ENCODE data around the gene EHF.

Gene EHF

DNA sequence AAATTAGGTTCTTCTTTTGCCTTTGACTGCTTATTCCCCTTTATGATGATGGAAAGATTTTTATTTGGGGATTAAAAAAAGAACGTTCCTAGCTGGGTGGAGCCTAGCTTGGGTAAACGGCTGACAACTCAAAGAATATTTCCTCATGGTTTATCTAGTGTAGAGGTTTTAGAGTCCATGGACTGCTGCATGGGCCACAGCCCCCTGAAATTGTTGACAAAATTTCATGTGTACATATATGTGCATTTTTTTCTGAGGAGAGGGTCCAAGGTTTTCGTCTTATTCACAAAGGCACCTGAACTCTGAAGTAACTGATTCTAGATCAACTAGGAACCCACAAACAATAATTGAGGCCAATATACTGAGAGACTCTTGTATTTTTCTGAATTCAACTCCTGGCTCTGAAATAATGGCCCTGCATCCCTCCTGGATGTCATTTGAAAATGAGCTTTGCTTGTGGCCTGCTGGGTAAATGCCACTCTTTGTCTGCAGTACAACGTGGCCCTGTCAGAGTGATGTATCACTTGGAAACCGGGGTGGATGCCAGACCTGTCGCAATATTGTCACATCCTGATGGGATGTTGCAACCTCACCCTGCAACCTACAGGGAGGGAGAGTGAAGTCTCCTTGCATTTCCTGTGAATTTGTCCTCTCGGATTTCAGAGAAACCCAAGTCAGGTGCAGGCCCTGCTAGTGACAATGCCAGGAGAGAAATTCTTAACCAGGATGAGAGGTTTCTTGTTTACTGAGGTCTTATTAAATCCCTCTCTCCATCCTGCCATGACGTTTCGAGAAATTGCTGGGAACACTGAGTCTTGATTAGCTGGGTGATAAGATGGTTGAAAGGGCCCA, 33.8 kb downstream of the EHF start:
- H3K27ac ChIP-seq, result peak overlapping the region in 18 of 21 experiments; percentile 8 to 74 (median 53)
- H3K4me3 ChIP-seq, result no peak overlapping the region

DNA sequence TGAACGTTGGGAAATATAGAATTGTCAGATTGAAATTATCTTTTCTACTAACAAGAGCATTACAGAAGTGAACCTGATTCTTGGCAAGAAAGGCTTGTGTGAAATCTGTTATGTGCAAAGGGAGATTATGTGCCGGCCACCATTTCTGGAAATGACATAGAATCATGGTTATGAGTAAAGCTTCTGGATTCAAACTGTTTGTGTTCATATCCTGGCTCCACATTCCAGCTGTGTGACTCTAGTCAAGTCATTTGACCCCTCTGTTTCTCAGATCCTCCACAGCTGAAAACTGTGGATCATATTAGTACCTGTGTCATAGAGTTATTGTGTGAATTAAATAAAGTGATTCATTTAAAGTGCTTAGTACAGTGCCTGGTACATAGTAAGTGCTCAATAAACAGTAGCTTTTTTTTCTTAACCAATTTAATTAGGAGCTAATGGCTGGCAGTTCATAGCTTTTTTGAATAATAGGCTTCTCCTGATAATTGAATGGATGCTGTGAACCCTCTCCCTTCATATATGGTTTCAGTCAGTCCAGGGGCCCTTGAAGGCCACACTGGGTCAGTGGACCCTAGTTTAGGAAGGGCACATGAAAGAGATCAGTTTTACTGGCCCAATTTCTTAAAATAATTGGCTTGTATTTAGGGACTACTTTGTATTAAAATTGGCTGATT, 34.6 kb downstream of the EHF start:
- Histone ChIP-seq H3K4me3 (no peak overlapping the region), H3K27ac (peak overlapping the region in 11 of 21 experiments; percentile 1 to 61 (median 28))

DNA sequence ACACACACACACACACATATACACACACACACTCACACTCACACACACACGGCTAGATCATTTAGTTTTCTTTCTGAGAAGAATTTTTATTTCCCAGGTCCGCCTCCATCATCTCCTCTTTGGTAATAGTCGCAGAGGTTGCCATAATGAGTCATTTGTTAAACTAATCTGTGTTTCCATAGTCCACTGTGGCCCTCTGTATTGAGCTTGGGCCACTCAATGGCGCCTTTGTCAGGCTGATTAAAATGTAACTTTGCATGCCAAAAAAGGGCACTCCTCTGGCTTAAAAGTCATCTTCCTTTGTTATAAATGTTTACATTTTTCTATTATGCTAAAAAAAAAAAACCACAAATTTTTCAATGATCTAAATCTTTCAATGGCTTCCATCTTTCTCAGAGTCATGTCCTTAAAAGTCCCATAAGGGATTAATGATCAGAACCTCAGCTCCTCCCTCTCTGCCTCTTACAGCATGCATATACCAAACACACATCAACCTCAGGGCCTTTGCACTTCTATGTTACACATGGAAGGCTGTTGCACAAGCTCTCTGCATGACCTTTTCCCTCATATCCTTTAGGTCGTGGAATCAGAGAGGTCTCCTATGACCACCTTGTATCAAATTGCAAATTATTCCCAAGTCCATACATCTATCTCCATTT, 35.3 kb downstream of the EHF start:
- Histone ChIP-seq H3K27ac (peak overlapping the region in 2 of 21 experiments; percentile 20 to 40), H3K4me3 (no peak overlapping the region)

DNA sequence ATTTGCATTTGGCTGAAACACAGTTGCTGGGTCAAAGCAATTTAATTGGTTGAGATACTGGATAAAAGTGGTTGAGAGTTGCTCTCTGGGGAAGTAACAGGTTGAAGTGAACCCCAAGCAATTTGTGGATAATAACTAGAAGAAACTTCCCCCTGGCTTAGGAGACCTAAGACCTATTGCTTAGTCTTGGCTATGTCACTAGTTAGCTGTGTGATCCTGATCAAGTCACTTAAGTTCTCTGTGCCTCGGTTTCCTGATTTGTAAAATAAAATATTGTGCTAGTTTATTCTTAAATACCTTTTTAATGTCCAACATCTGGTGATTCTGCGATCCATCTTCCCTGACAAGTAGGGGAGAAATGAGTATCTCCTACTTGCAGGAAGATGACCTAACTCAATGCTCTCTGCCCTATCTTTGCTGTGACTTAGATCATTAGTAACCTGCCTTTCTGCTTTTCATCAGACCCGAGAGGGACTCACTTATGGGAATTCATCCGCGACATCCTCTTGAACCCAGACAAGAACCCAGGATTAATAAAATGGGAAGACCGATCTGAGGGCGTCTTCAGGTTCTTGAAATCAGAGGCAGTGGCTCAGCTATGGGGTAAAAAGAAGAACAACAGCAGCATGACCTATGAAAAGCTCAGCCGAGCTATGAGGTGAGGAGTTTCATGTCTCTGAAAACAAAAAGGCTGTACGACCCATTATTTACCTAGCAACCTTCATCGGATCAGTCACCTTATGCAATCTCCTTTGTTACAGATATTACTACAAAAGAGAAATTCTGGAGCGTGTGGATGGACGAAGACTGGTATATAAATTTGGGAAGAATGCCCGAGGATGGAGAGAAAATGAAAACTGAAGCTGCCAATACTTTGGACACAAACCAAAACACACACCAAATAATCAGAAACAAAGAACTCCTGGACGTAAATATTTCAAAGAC, 37.5 kb downstream of the EHF start:
- no peak overlapping the region for H3K4me3 ChIP-seq

DNA sequence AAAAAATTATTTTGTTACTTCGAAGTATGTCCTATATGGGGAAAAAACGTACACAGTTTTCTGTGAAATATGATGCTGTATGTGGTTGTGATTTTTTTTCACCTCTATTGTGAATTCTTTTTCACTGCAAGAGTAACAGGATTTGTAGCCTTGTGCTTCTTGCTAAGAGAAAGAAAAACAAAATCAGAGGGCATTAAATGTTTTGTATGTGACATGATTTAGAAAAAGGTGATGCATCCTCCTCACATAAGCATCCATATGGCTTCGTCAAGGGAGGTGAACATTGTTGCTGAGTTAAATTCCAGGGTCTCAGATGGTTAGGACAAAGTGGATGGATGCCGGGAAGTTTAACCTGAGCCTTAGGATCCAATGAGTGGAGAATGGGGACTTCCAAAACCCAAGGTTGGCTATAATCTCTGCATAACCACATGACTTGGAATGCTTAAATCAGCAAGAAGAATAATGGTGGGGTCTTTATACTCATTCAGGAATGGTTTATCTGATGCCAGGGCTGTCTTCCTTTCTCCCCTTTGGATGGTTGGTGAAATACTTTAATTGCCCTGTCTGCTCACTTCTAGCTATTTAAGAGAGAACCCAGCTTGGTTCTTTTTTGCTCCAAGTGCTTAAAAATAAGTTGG, 38.3 kb downstream of the EHF start:
- no peak overlapping the region for H3K4me3 ChIP-seq
- H3K27ac ChIP-seq, result no peak overlapping the region

More for the DNA sequence above, 37.5 kb downstream of the EHF start:
- H3K27ac ChIP-seq, result no peak overlapping the region

DNA sequence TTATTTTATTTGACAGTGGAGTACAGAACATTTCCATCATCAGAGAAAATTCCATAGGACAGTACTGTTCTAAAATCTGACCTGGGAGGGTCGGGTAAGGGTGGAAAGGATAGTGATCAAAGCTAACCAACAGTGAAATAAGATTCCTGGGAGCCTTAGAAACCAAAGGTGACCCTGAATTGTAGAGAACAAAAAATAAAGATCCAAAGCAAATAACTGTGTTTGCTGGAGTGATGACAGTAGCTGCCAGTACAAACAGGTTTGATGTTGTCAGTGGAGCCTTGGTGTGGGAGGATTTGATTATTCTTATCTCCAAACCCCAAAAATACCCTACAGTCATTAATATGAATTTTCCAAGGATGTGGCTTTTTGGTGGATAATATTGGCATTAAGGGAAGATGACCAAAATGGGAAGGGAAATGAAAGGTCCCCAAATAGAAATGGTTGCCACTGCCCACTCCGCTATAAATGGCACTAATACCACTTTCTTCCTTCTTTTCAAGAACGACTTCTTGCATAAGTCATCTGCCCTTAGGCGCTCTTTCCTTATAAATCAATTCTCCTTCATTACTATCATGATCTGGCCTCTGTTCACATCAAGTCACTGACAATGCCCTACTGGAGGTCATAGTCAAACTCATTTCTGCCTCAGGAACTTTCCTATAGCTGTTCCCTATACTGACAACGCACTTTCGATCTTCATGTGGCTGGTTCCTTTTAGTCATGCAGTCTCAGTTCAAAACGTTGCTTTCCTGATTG, 44.4 kb downstream of the EHF start:
- peak overlapping the region in 1 of 21 experiments; percentile 7 for H3K27ac ChIP-seq

DNA sequence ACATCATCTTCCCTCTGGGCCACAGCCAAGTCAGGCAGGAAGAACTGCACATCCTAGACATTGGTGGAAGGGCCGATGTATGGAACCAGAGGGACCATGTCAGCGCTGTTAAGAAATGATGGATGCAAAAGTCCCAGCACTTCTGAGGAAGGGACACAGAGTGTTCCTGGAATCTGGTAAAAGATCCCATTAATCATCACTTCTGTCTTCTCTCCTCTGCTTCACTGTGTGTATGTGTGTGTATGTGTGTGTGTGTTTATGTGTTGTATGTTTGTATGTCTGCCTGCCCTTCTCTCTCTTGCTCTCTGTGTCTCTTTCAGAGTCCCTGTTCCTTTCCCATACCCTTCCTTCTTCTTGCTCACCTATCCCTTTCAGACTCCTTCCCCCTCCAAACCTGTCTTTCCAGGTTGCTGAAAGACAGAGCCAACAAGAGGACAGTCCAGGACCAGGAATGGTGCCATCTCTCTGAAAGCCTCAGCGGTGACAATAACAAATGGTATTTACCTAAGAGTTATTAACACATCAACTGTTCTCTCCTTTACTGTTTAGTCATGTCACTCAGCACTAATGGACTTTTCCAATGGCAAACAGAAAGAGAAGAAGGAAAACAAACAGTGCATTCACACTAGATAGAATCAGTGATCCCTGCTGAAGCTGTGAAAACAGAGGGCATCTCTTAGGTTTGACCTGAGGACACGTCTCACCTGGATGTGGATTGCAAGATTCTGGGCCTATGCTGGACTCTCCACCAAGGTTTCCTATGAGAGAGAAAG, 47.1 kb downstream of the EHF start:
- Histone ChIP-seq H3K27ac (no peak overlapping the region), H3K4me3 (no peak overlapping the region)

More for the DNA sequence above, 44.4 kb downstream of the EHF start:
- H3K4me3 ChIP-seq, result no peak overlapping the region

DNA sequence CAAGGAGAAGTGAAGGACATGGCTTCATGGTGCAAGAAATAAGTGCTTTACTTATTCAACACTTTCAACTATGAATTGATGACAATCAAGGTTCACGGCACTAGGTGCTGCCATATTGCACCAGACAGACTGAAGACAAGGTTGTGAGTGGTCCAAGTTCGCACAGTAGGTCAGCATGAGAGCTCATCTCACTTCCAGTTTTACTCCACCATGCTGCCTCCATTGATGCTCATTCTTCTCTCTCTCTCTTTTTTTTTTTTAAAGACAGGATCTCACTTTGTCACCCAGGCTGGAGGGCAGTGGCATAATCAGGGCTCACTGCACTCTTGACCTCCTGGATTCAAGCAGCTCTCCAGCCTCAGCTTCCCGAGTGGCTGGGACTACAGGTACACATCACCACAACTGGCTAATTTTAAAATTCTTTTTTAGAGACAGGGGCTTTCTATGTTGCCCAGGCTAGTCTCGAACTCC, 47.7 kb downstream of the EHF start:
- no peak overlapping the region for H3K27ac ChIP-seq
- H3K4me3 ChIP-seq, result no peak overlapping the region

DNA sequence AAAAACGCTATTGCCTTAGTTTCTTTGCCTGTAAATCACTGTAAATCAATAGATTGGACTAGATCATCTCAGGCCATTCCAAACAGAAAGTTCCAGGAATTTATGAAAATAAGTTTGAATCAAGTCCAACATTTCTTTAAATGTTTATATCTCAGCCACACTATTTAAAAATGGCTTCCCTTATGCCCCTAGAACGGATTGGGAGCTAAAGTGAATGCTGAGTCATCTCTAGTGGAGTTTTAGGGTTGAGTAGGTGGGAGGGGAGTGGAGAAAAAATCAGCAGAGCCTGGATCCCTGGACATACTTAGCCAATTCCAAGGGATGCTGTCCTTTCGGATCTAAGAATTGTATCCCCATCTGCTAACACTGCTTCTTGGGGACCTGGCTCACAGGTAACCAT, 48.6 kb downstream of the EHF start:
- no peak overlapping the region for H3K27ac ChIP-seq
- no peak overlapping the region for H3K4me3 ChIP-seq

DNA sequence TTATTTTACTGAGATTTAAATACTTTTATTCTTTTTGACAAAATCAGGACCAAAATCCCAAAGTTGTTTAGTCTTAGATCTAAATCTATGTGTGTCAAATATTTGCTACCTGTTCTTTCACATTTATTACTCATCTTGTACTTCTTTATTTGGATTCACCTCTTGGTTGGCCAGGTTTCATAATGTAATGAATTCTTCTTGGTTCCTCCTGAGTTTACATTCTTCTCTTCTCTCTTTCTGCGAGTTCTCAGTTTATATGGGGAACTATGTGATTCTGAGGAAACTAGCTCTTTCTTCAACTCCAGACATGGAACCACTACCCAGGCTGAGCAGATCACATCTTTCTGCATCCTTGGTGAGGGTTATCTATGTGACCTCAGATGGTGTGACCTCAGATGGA, 50.2 kb downstream of the EHF start:
- Histone ChIP-seq H3K27ac (no peak overlapping the region), H3K4me3 (no peak overlapping the region)

DNA sequence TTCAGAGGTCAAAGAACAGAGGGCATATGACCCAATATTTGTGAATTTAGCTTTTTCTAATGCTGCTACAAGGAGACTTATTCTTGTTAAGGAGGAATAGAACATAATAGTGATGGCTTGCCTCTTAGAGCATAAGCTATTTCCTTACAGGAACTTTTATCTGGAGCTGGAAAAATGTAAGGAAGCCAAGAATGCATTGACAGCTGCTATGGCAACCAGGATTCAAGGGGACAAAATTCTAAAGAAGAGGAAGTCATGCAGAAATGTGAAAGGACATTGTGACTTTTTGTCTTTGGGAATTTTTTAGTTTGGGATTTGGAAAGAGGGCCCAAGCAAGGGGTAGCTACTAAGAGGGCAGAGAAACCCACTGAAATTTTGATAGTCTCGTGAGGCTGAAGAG, 51.1 kb downstream of the EHF start:
- H3K27ac ChIP-seq, result no peak overlapping the region
- no peak overlapping the region for H3K4me3 ChIP-seq

DNA sequence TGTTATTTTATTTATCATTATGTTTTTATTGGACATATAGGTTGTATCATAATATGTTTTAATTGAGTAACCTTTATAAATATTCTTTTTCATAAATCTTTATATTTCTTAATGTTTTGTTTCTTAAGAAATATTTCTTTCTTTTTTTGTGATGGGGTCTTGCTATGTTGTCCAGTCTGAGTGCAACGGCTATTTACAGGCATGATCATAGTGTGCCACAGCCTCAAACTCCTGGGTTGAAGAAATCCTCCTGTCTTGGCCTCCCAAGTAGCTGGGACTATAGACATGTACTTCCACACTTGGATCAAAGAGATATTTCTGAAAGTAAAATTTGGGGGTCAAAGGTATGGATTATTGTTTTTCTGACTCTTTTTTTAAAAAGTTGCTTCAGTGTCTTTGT, 53.1 kb downstream of the EHF start:
- no peak overlapping the region for H3K27ac ChIP-seq
- no peak overlapping the region for H3K4me3 ChIP-seq

DNA sequence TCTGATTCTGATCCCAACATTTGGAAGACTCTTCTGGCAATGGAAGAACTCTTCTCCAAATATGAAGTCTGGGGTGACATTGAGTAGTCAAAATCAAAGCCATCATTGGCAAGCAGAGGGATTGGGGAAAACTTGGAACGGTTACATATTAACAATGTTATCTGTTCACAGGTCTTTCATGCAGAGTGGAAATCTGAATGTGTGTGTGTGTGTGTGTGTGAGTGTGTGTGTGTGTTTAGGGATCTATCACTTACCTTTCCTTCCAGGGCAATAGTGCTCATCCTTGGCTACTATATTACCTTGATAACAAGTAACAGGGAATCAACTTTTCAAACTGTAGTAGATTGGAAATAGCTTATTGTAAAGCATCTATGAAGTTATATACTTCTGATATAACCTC, 55.3 kb downstream of the EHF start:
- Histone ChIP-seq H3K4me3 (no peak overlapping the region), H3K27ac (no peak overlapping the region)

DNA sequence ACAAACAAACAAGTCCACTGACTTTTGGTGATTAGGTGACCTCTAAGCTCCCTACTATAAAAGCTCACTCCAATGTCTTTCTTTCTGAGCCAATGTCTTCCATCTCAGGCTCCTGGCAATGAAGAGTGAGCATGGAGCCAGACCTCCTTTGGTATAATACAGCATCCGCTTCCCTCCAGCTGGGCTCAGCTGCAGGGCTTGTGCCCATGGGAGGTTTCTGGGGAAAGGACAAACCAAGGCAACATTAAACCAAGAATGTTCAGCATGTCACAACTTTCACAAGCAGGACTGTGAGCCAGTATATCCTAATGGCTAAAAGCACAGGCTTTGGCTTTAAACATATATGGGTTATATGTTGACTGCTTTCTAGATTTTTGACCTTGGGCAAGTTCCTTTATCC, 58.8 kb downstream of the EHF start:
- no peak overlapping the region for H3K4me3 ChIP-seq
- no peak overlapping the region for H3K27ac ChIP-seq

DNA sequence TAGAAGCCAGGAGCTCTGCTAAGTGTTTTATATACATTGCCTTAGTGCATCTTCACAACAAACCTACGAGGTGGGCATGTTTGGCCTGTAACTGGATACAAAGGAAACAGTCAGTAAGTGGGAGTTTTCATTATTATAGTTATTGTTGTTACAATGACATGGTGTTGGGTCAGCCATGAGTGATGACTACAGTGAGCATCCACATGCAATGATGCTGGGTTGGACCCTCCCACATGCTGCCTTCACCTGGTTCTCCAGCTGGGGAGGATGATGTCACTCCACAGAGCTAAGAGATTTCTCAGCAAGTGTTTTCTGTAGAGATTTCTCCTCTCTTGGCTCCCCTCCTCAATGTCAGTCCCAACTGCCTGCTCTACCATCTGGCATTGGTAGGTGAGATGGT, 59.3 kb downstream of the EHF start:
- no peak overlapping the region for H3K27ac ChIP-seq
- no peak overlapping the region for H3K4me3 ChIP-seq

DNA sequence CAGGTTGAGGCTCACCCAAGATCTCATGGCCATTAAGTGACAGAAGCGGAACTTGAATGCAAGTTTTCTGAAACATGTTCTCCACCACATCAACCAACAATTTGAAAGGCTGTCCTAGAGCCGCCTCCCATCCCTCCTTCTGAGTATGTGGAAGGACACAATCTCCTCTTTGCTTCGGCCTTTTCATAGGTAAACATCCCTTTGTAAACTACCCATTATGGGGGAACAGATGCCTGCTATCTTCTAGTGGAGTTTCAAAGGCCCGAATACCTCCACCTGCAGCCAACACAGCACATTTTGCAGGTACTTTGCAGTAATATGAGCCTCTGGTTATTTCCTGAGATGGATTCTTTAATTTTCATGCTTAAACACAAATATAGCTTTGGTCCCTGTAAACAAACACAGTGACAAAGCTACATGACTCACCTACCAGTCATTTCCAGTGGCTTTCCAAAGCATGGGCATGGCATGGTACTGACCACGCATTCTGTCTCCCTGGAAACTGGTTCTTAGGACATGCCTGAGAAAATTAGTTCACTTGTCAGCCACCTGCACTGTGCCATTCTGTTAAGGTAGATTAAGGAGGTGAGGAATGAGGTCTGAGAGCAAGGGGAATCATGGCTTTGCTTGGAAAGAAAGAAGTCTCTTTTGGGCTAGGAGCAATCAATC, 60.2 kb downstream of the EHF start:
- Histone ChIP-seq H3K27ac (no peak overlapping the region), H3K4me3 (no peak overlapping the region)

DNA sequence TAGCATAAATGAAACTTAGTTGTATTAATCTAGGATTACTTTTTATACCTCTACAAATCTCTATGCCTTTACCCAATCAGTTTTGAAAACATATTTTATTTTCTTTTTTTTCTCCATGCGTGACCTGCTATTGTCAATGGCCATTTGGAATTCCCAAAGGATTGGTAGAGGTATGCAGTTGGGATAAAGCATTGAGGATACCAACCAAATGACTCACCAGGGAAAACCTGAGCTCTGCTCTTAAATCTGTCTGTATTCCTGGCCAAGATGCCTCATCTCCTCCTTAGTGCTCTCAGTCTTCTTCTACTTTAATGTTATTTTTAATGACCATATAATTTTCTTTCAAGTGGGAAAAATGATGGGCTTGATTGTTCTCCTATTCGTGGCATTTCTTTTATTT, 61.9 kb downstream of the EHF start:
- Histone ChIP-seq H3K4me3 (no peak overlapping the region), H3K27ac (no peak overlapping the region)

All from skin epidermis (tissue), 12 donors.